Keratinocyte (primary cell): Measurements from ENCODE around the gene GLIS2. TPM values are rescaled to one million over a fixed set of nuclear protein-coding genes. Genes with fewer than 3 reads are reported as not detected.
A peak's percentile ranks its signal among the peaks of the same experiment; 100 is the strongest.

Source experiments
- DNase-seq: peaks from one replicate; pipeline ENCODE4 v3.0.0-alpha.2; 2011; ENCODE audit warnings: low read depth, missing footprints, low spot score
- FAIRE-seq: peaks from 2 replicates; lab custom pipeline; 2011; peaks lifted over from hg19 to GRCh38; lab: Jason Lieb, UNC
- H2AFZ ChIP-seq: 2 replicates; pipeline ENCODE4 v1.6.0; 2012; ENCODE audit warnings: low read length, control low read depth, inconsistent platforms; ENCODE audit not compliant: control insufficient read depth
- H3K27ac ChIP-seq: 2 replicates; pipeline ENCODE4 v1.5.1; 2011; ENCODE audit warnings: low read length; ENCODE audit not compliant: control insufficient read depth, insufficient read depth
- H3K27me3 ChIP-seq: 3 replicates; pipeline ENCODE4 v1.6.0; 2011; ENCODE audit warnings: low read length; ENCODE audit not compliant: control insufficient read depth, insufficient read depth; ENCODE audit errors: extremely low read depth
- H3K36me3 ChIP-seq, 2 experiments: 2 replicates in 1 of 2; 3 replicates in 1 of 2; pipeline ENCODE4 v1.5.1; 2011; ENCODE audit warnings: low read length in 2 of 2, mild to moderate bottlenecking in 1 of 2; ENCODE audit not compliant: control insufficient read depth in 2 of 2, insufficient read depth in 2 of 2; ENCODE audit errors: extremely low read depth in 1 of 2
- H3K4me1 ChIP-seq: 3 replicates; pipeline ENCODE4 v1.5.1; 2011; ENCODE audit warnings: low read length; ENCODE audit not compliant: control insufficient read depth, insufficient read depth; ENCODE audit errors: extremely low read depth
- H3K4me2 ChIP-seq: 3 replicates; pipeline ENCODE4 v1.6.0; 2011; ENCODE audit warnings: low read depth, low read length; ENCODE audit not compliant: control insufficient read depth, insufficient read depth; ENCODE audit errors: extremely low read depth
- H3K4me3 ChIP-seq, 3 experiments: fragments of 200-600 bp in 1 of 3; sonication (generic) in 1 of 3; 2 replicates in 2 of 3; 3 replicates in 1 of 3; pipeline ENCODE4 v1.5.1; 2011 to 2016; ENCODE audit warnings: low read length in 3 of 3, mild to moderate bottlenecking in 3 of 3, control low read depth in 2 of 3, inconsistent platforms in 1 of 3, low read depth in 1 of 3, mixed read lengths in 1 of 3, mixed run types in 1 of 3, moderate library complexity in 1 of 3; ENCODE audit not compliant: control insufficient read depth in 2 of 3, insufficient read depth in 2 of 3; ENCODE audit errors: extremely low read depth in 1 of 3
- H3K79me2 ChIP-seq: 2 replicates; pipeline ENCODE4 v1.6.0; 2012; ENCODE audit warnings: low read length; ENCODE audit not compliant: control insufficient read depth, insufficient read depth
- H3K9ac ChIP-seq: 3 replicates; pipeline ENCODE4 v1.6.0; 2011; ENCODE audit warnings: low read length; ENCODE audit not compliant: control insufficient read depth, insufficient read depth; ENCODE audit errors: extremely low read depth
- H3K9me1 ChIP-seq: 3 replicates; pipeline ENCODE4 v1.6.0; 2011; ENCODE audit warnings: low read length; ENCODE audit not compliant: control insufficient read depth, insufficient read depth; ENCODE audit errors: extremely low read depth
- H3K9me3 ChIP-seq: 2 replicates; pipeline ENCODE4 v1.5.1; 2012; ENCODE audit warnings: low read depth, low read length; ENCODE audit not compliant: control insufficient read depth
- H4K20me1 ChIP-seq: 3 replicates; pipeline ENCODE4 v1.6.0; 2011; ENCODE audit warnings: low read length; ENCODE audit not compliant: control insufficient read depth, insufficient read depth; ENCODE audit errors: extremely low read depth
- CTCF ChIP-seq, 3 experiments: IDR thresholded peaks in 1 of 3; conservative IDR thresholded peaks in 1 of 3; optimal IDR thresholded peaks in 1 of 3; 2 replicates in 2 of 3; 3 replicates in 1 of 3; pipeline versions ENCODE3 to v1.5.1; 2011; ENCODE audit warnings: low read length in 3 of 3, mild to moderate bottlenecking in 3 of 3, moderate library complexity in 2 of 3, control low read depth in 1 of 3, inconsistent platforms in 1 of 3; ENCODE audit not compliant: insufficient read depth in 2 of 3; ENCODE audit errors: extremely low read depth in 1 of 3
- EZH2 ChIP-seq: IDR thresholded peaks from one replicate; pipeline ENCODE4 v1.6.1; 2012; ENCODE audit warnings: inconsistent platforms, mild to moderate bottlenecking, low read length, moderate library complexity
- dilution Hi-C: fragments of 300-500 bp; cut with MboI; formaldehyde crosslinking; loops from one replicate; pipeline ENCODE4 v1.7.0; 2020; ENCODE audit warnings: low sequenced_read_pairs; ENCODE audit not compliant: extremely low pct_ligation_motif_present
- polyA plus RNA-seq, 5 experiments: library from polyadenylated mRNA; depleted of rRNA in 3 of 5; stranded (reverse) in 3 of 5; stranded (forward) in 1 of 5; unstranded in 1 of 5; fragments of >200 nt; gene quantifications; 1 replicate in 1 of 5; 2 replicates in 3 of 5; 3 replicates in 1 of 5; pipeline versions ENCODE4 v1.2.1 to v1.2.3, GENCODE V29; 2011 to 2012; ENCODE audit warnings: missing spikeins in 2 of 5, low read depth in 1 of 5, low replicate concordance in 1 of 5

The GLIS2 gene
- polyA plus RNA-seq, 1 donor (not counting 4 experiments of a cell fraction or from before 2014, with no cell fraction given), result 0.63 TPM

GRCh38 chr16:4330277-4330874, 14.5 kb downstream of the GLIS2 start:
- Histone ChIP-seq H3K27me3 (no peaks in the 10 kb centered on the region), H3K27ac (no peak overlapping the region), H3K4me1 (peaks cover 5% of the 10 kb centered on the region), H3K79me2 (peaks cover 23% of the 10 kb centered on the region), H3K9ac (no peak overlapping the region), H3K4me2 (no peak overlapping the region), H2AFZ (no peak overlapping the region), H3K9me1 (no peaks in the 10 kb centered on the region), H3K9me3 (no peaks in the 10 kb centered on the region), H3K4me3 (no peak overlapping the region), H3K36me3 (peaks cover 3 to 7% of the 10 kb centered on the region in 2 experiments), H4K20me1 (peaks cover 3% of the 10 kb centered on the region)
- TF ChIP-seq CTCF (optimal IDR thresholded peaks at IDR 0.05 in 1 of 3, IDR thresholded peaks at IDR 0.05 in 1 of 3, conservative IDR thresholded peaks at IDR 0.05 in 1 of 3; ENCODE audit: extremely low read depth in 1 of 3, insufficient read depth in 2 of 3, low read length in 3 of 3) (peak; percentile 75 to 95 (median 94)), EZH2 (no peak)
- no peak for FAIRE-seq
- no peak for DNase-seq
- dilution Hi-C loops, result no loop called here

DNA sequence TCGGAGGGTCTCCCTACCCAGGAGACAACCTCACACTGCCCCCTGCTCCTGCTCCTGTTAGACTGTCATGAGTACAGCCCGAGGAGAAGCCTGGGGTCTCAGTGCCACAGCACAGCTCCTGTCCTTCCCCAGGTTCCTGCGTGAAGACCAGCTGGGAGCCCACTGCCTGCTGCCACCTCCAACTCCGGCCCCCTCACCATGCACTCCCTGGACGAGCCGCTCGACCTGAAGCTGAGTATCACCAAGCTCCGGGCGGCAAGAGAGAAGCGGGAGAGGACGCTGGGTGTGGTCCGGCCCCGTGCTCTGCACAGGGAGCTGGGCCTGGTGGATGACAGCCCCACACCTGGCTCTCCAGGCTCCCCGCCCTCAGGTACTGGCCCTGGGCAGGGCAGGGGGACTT, 16.2 kb downstream of the GLIS2 start:
- peaks cover 3 to 7% of the 10 kb centered on the region in 2 experiments for H3K36me3 ChIP-seq
- H3K4me1 ChIP-seq, result peaks cover 5% of the 10 kb centered on the region
- H3K9me1 ChIP-seq, result no peaks in the 10 kb centered on the region
- DNase-seq, result no peak
- no peak overlapping the region for H3K4me3 ChIP-seq
- dilution Hi-C loops, result no loop called here
- H4K20me1 ChIP-seq, result peaks cover 3% of the 10 kb centered on the region
- no peak for FAIRE-seq
- H3K4me2 ChIP-seq, result no peak overlapping the region
- no peak overlapping the region for H3K27ac ChIP-seq
- H3K9me3 ChIP-seq, result no peaks in the 10 kb centered on the region
- H3K9ac ChIP-seq, result no peak overlapping the region
- no peaks in the 10 kb centered on the region for H3K27me3 ChIP-seq
- H2AFZ ChIP-seq, result no peak overlapping the region
- H3K79me2 ChIP-seq, result peaks cover 19% of the 10 kb centered on the region
- no peak for TF ChIP-seq CTCF (optimal IDR thresholded peaks at IDR 0.05 in 1 of 3, IDR thresholded peaks at IDR 0.05 in 1 of 3, conservative IDR thresholded peaks at IDR 0.05 in 1 of 3; ENCODE audit: extremely low read depth in 1 of 3, insufficient read depth in 2 of 3, low read length in 3 of 3)
- TF ChIP-seq EZH2, result no peak
